GM12873 (cell line): ENCODE measurements around the gene VASN.
A peak's percentile ranks its signal among the peaks of the same experiment; 100 is the strongest.

Source experiments
- CTCF ChIP-seq: IDR thresholded peaks from 2 replicates; pipeline ENCODE4 v1.5.1; 2012; ENCODE audit warnings: low read depth, mild to moderate bottlenecking, moderate library complexity, low read length, control low read depth; ENCODE audit not compliant: insufficient read depth; ENCODE audit errors: missing control alignments

Gene VASN

DNA sequence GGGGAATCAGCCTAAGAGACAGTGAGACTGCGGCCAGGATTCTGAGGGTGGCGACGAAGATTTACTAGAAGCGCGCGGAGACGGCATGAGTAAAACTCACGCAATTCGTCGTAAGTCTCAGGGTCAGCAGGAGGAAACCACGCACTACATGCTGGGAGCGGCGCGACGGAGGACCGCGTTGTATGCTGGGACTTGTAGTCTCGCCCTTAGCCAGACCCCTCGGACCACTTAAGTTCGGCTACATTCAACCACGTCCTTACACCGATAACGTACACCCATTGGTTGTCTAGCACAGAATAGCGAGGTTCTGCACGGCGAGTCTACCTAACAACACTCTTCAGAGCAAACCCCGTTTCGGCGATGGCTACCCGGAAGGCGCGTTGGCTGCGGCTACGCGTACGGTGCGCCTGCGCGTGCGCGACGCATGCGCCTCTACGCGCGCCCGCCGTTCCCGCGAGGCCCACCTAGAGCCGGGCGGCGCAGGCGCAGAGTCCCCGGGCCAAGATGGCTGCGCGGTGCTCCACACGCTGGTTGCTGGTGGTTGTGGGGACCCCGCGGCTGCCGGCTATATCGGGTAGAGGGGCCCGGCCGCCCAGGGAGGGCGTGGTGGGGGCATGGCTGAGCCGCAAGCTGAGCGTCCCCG, 53.9 kb downstream of the VASN start, which contains the start of gene DNAJA3:
DNAJA3 (plus strand) TSS at position 491 of the 643 bp plus-strand sequence; CDS start at position 505, 14 bp downstream.
- TF ChIP-seq CTCF = no peak

DNA sequence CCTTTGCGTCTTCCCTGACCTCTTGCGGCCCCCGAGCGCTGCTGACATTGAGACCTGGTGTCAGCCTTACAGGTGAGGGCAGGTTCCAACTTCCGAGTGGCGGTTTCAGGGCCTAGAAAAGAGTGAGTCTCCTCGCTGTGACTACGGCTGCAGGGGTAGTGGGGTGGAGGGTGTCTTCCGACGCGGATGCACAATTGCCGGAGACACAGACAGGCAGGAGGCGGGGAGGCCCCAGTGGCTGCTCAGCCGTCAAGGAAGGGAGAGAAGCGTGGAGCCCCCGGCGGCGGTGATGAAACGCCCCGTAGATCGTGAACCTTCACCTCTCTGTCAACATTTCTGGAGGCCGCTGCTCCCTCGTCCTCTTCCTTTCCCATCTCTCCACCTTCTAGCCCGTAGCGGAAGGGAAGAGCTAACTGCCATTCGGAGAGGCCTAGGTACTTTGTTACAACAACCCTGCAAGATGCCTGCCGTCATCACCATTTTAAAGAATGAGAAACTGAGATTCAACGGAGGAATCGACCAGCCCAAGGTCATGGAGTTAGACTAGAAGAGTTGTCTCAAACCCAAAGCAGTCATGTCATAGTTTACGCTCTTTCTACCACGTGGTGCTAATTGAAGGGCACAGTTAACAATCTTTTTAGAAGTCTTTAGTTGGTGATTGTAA, 54.5 kb downstream of the VASN start:
- peak; percentile 12 for TF ChIP-seq CTCF

DNA sequence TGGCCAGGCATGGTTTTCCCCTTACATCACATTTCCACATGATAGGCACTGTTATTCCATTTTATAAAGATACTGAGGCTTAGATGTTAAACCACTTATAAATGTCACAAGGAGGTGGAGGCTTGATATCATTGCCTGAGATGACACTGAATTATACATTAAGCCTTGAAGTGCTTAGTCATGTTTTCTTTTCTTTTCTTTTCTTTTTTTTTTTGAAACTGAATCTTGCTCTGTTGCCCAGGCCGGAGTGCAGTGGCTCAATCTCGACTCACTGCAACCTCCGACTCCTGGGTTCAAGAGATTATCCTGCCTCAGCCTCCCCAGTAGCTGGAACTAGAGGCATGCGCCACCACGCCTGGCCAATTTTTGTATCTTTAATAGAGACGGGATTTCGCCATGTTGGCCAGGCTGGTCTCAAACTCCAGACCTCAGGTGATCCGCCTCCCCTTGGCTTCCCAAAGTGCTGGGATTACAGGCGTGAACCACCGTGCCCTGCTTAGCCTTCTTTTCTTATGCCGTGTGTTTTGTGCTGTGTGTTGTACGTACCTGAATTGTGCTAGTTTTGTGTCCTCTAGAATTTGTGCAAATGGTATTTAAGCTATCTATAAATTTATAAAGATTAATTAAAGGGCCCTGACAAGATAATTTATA, 55.2 kb downstream of the VASN start:
- TF ChIP-seq CTCF = no peak

DNA sequence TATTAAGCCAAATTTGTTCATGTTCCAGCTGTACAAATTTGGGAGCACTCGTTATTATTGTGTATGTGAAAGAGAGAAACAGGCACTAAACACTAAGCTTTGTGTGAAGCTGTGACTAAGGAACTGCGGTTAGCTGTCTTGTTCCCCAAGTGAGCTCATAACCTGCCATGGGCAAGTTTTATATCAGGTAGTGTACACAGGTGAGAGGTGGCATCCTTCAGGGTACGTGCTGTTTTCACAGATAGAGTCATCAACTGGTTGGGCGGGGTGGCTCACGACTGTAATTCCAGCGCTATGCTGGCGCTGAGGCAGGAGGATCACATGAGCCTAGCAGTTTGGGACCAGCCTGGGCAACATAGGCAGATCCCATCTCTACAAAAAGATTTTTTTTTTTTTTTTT, 56.9 kb downstream of the VASN start:
- no peak for TF ChIP-seq CTCF

DNA sequence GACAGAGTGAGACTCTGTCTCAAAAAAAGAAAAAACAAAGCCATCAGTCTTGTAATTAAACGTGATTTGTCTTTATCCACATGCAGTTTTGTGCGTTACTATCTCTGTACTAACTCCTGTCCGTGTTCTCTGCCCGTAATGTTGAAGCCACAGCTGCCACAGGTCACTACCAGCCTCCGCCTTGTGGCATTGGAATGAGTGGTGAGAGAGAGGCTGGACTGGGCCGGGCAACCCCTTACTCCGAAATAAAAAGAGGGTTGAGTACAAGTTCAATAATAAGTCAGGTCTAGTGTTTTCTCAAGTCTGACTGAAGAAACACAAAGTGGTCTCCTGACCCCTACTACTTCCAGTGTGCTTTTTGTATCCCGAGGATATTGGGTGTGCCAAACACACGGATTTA, 59.4 kb downstream of the VASN start:
- TF ChIP-seq CTCF = no peak
